MCF 10A (cell line): ENCODE measurements around the gene MTA2. TPM values are rescaled to one million over a fixed set of nuclear protein-coding genes. Genes with fewer than 3 reads are reported as not detected.
"Not testable (repeated sequence)": the region's sequence is repeated elsewhere in the genome, so short reads cannot be mapped to it uniquely, and the experiment has no call there.

Experiments
- BruUV-seq: library from RNA; stranded (reverse); fragments of 400-500 nt; replicated peaks from 2 replicates; lab custom pipeline; 2021; lab: Mats Ljungman, UMichigan
- CTCF ChIA-PET: fragments of 300-600 bp; sonication (Branson Sonifier 250); formaldehyde crosslinking; extraction: SDS; loops from one replicate; lab custom pipeline; 2021; ENCODE audit warnings: antibody characterized with exemption, inconsistent platforms; lab: Yijun Ruan, JAX
- POLR2A ChIA-PET: fragments of 300-600, 350-650 bp; sonication (Branson Sonifier 250); formaldehyde crosslinking; extraction: SDS; loops from one replicate; lab custom pipeline; 2020; ENCODE audit warnings: antibody characterized with exemption, inconsistent platforms; lab: Yijun Ruan, JAX
- DNase-seq: peaks from one replicate; pipeline ENCODE4 v3.0.0-alpha.2; 2018; ENCODE audit not compliant: unreplicated experiment
- H3K27ac Mint-ChIP-seq: one replicate; pipeline ENCODE4 v1.8.0; 2022; ENCODE audit warnings: mild to moderate bottlenecking, low read depth, mixed read lengths; ENCODE audit not compliant: unreplicated experiment
- H3K27me3 Mint-ChIP-seq: one replicate; pipeline ENCODE4 v1.8.0; 2022; ENCODE audit warnings: mixed read lengths; ENCODE audit not compliant: insufficient read depth, unreplicated experiment
- H3K36me3 Mint-ChIP-seq: one replicate; pipeline ENCODE4 v1.8.0; 2022; ENCODE audit warnings: mild to moderate bottlenecking, moderate library complexity, mixed read lengths; ENCODE audit not compliant: insufficient read depth, unreplicated experiment
- H3K4me1 Mint-ChIP-seq: one replicate; pipeline ENCODE4 v1.8.0; 2022; ENCODE audit warnings: mixed read lengths; ENCODE audit not compliant: insufficient read depth, unreplicated experiment
- H3K4me3 Mint-ChIP-seq: one replicate; pipeline ENCODE4 v1.8.0; 2022; ENCODE audit warnings: mild to moderate bottlenecking, moderate library complexity, mixed read lengths; ENCODE audit not compliant: unreplicated experiment
- H3K9me3 Mint-ChIP-seq: one replicate; pipeline ENCODE4 v1.8.0; 2022; ENCODE audit warnings: mixed read lengths; ENCODE audit not compliant: unreplicated experiment
- CTCF ChIP-seq: fragments of 200-600 bp; IDR thresholded peaks from one replicate; pipeline ENCODE4 v1.8.0; 2022; ENCODE audit warnings: antibody characterized with exemption, mild to moderate bottlenecking; ENCODE audit not compliant: unreplicated experiment
- intact Hi-C: fragments of 100-400 bp; cut with micrococcal nuclease; formaldehyde crosslinking; loops from 2 replicates; pipeline ENCODE4 v1.14.1; 2022
- total RNA-seq: library from RNA; stranded (reverse); gene quantifications from 2 replicates; pipeline ENCODE4 v1.2.3, GENCODE V29; 2022

Gene MTA2
- total RNA-seq, 1 experiment from 2014 or later, result 176 TPM

GRCh38 chr11:62592146-62592815, 9.4 kb downstream of the MTA2 start:
- peak overlapping the region; percentile 95 for H3K27ac Mint-ChIP-seq
- no peaks in the 10 kb centered on the region for H3K9me3 Mint-ChIP-seq
- intact Hi-C loops, result loop anchor here (2.0 to 5.0 kb wide), 2 partner anchors 21 to 80 kb away; partner anchors contain the start of genes EML3, LBHD1, ROM1 and UQCC3
- peak overlapping the region; percentile 96 for H3K4me3 Mint-ChIP-seq
- POLR2A ChIA-PET, result interaction anchor here (0.6 to 6.6 kb wide), 51 partner anchors 9 to 1653 kb away, joined by 3 to 164 read pairs (median 7); partner anchors contain the start of genes AHNAK, B3GAT3, C11orf98 and CSKMT
- no peak for TF ChIP-seq CTCF
- CTCF ChIA-PET, result interaction anchor here (0.6 to 3.9 kb wide), 26 partner anchors 15 to 211 kb away, joined by 3 to 39 read pairs (median 4); partner anchors contain the start of genes B3GAT3, C11orf98, CSKMT and EML3
- BruUV-seq, result TSS peak; percentile 97
- DNase-seq, result no peak
- H3K36me3 Mint-ChIP-seq, result peaks cover 82% of the 10 kb centered on the region
- no peaks in the 10 kb centered on the region for H3K27me3 Mint-ChIP-seq
- H3K4me1 Mint-ChIP-seq, result peaks cover 12% of the 10 kb centered on the region

GRCh38 chr11:62591448-62592145, 10.1 kb downstream of the MTA2 start, which contains the start of gene TUT1:
TUT1 (minus strand) TSS chr11:62591523; CDS start chr11:62591485, 38 bp downstream.
- peak within 1 kb of the TSS; percentile 96 for H3K4me3 Mint-ChIP-seq
- peaks cover 12% of the 10 kb centered on the region for H3K4me1 Mint-ChIP-seq
- no TSS peak for BruUV-seq
- H3K27ac Mint-ChIP-seq, result peak within 1 kb of the TSS; percentile 95
- intact Hi-C loops, result loop anchor here (1.0 to 5.0 kb wide), 4 partner anchors 17 to 81 kb away; partner anchors contain the start of genes B3GAT3, EML3, LBHD1 and ROM1
- H3K9me3 Mint-ChIP-seq, result no peaks in the 10 kb centered on the region
- CTCF ChIA-PET, result interaction anchor here (0.6 to 3.9 kb wide), 21 partner anchors 17 to 210 kb away, joined by 3 to 39 read pairs (median 4); partner anchors contain the start of genes B3GAT3, C11orf98, CSKMT and EML3
- POLR2A ChIA-PET, result interaction anchor here (0.6 to 6.6 kb wide), 60 partner anchors 9 to 1654 kb away, joined by 3 to 164 read pairs (median 6); partner anchors contain the start of genes AHNAK, B3GAT3, C11orf98 and CSKMT
- DNase-seq, result peak; percentile 99
- no peak for TF ChIP-seq CTCF
- peaks cover 82% of the 10 kb centered on the region for H3K36me3 Mint-ChIP-seq
- H3K27me3 Mint-ChIP-seq, result no peaks in the 10 kb centered on the region

GRCh38 chr11:62588966-62589637, 12.6 kb downstream of the MTA2 start:
- Mint-ChIP-seq H3K36me3 (peaks cover 78% of the 10 kb centered on the region), H3K4me3 (peak overlapping the region; percentile 96), H3K27ac (no peak overlapping the region), H3K27me3 (no peaks in the 10 kb centered on the region), H3K4me1 (peaks cover 12% of the 10 kb centered on the region), H3K9me3 (no peaks in the 10 kb centered on the region)
- ChIA-PET CTCF (interaction anchor here (0.6 to 1.3 kb wide), 9 partner anchors 16 to 274 kb away, joined by 3 to 4 read pairs (median 4); partner anchors contain the start of gene EEF1G), POLR2A (interaction anchor here (0.6 to 6.6 kb wide), 8 partner anchors 12 to 1896 kb away, joined by 3 to 164 read pairs (median 4); partner anchors contain the start of genes B3GAT3, EEF1G and MTA2)
- BruUV-seq, result no TSS peak
- intact Hi-C loops, result no loop called here
- DNase-seq, result no peak
- no peak for TF ChIP-seq CTCF

- BruUV-seq, H3K27ac Mint-ChIP-seq, H3K9me3 Mint-ChIP-seq, H3K27me3 Mint-ChIP-seq, H3K4me1 Mint-ChIP-seq, H3K4me3 Mint-ChIP-seq, DNase-seq, intact Hi-C loops: not testable (repeated sequence)
- H3K36me3 Mint-ChIP-seq, result peaks cover 81% of the 10 kb centered on the region
- POLR2A ChIA-PET, result interaction anchor here (0.6 to 1.1 kb wide), 4 partner anchors 9 to 479 kb away, joined by 3 to 6 read pairs (median 5); partner anchors contain the start of genes EEF1G and STX5
- CTCF ChIA-PET, result interaction anchor here (0.6 to 1.7 kb wide), 3 partner anchors 42 to 244 kb away, joined by 3 to 5 read pairs (median 4); no protein-coding TSS in a partner anchor
Measured at GRCh38 chr11:62585356-62585755, 16.3 kb downstream of the MTA2 start.

- BruUV-seq, H3K27ac Mint-ChIP-seq, H3K4me1 Mint-ChIP-seq, DNase-seq, H3K27me3 Mint-ChIP-seq, CTCF ChIA-PET, H3K4me3 Mint-ChIP-seq, intact Hi-C loops, H3K9me3 Mint-ChIP-seq: not testable (repeated sequence)
- H3K36me3 Mint-ChIP-seq, result peaks cover 86% of the 10 kb centered on the region
- POLR2A ChIA-PET, result interaction anchor here (0.7 to 2.5 kb wide), 3 partner anchors 8 to 10 kb away, joined by 3 to 9 read pairs (median 5); partner anchors contain the start of genes EEF1G and TUT1
Measured at GRCh38 chr11:62581735-62582134, 19.9 kb downstream of the MTA2 start.
